ENCODE data around the gene TIMM44. TPM values are rescaled to one million over a fixed set of nuclear protein-coding genes. Genes with fewer than 3 reads are reported as not detected.
A peak's percentile ranks its signal among the peaks of the same experiment; 100 is the strongest.

The TIMM44 gene
- total RNA-seq, 1 donor from 2014 or later, result 97.6 TPM

DNA sequence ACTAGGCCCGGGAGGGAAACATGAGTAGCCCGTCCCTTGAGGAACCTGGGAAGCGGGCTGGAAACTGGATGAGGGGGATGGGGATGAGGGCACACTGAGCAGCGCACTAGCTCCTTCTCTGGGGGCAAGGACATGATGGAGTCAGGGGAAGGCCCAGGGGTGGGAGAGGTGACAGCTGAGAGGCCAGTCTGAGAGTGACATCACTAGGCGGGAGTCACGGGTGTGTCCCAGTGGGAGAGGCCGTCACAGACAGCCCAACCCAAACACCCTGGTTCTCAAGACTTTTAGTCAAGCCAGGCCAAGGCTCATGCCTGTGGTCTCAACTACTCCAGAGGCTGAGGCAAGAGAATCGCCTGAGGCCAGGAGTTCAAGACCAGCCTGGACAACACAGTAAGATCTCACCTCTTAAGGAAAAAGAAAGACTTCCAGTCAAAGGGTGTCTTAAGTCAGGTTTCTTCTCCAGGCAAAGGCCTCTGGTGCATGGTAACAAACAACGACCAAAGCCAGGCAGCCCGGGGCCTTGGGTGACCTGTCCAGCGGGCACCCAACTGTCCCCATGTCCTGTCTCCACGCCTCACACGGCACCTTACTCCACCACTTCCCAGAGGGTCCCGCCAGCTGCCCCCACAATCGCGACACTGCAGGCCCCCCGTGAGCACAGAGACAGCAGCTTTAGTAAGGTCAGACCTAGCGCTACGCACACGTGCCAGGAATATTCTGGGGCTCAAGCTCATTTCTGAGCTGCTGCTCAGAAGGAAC is 25.5 kb upstream of the TIMM44 start:
- H3K27me3 Mint-ChIP-seq (ENCODE audit: low read depth), result no peaks in the 10 kb centered on the region
- H3K27ac Mint-ChIP-seq (ENCODE audit: unreplicated experiment), result peak overlapping the region; percentile 43
- peaks cover 15% of the 10 kb centered on the region for H3K36me3 Mint-ChIP-seq (ENCODE audit: low read depth)

GRCh38 chr19:7968008-7968795 is 24.7 kb upstream of the TIMM44 start:
- Mint-ChIP-seq H3K27ac (ENCODE audit: unreplicated experiment) (peak overlapping the region; percentile 43), H3K27me3 (ENCODE audit: low read depth) (no peaks in the 10 kb centered on the region), H3K36me3 (ENCODE audit: low read depth) (peaks cover 10% of the 10 kb centered on the region)

More for the DNA sequence above, 25.5 kb upstream of the TIMM44 start:
- no peak for DNase-seq (ENCODE audit: low read depth, low spot score)
- Mint-ChIP-seq H3K4me1 (peaks cover 4% of the 10 kb centered on the region), H3K4me3 (no peak overlapping the region), H3K9me3 (no peaks in the 10 kb centered on the region)
- TF ChIP-seq CTCF (conservative IDR thresholded peaks at IDR 0.05), result no peak

GRCh38 chr19:7965921-7966665 is 22.6 kb upstream of the TIMM44 start:
- Mint-ChIP-seq H3K4me1 (peaks cover 4% of the 10 kb centered on the region), H3K36me3 (ENCODE audit: low read depth) (peaks cover 10% of the 10 kb centered on the region), H3K27me3 (ENCODE audit: low read depth) (no peaks in the 10 kb centered on the region), H3K9me3 (no peaks in the 10 kb centered on the region), H3K27ac (ENCODE audit: unreplicated experiment) (no peak overlapping the region), H3K4me3 (no peak overlapping the region)
- no peak for TF ChIP-seq CTCF (conservative IDR thresholded peaks at IDR 0.05)
- DNase-seq (ENCODE audit: low read depth, low spot score), result no peak

More at GRCh38 chr19:7968008-7968795, 24.7 kb upstream of the TIMM44 start:
- TF ChIP-seq CTCF (conservative IDR thresholded peaks at IDR 0.05), result no peak
- peaks cover 4% of the 10 kb centered on the region for H3K4me1 Mint-ChIP-seq
- DNase-seq (ENCODE audit: low read depth, low spot score), result no peak
- H3K4me3 Mint-ChIP-seq, result no peak overlapping the region
- no peaks in the 10 kb centered on the region for H3K9me3 Mint-ChIP-seq

DNA sequence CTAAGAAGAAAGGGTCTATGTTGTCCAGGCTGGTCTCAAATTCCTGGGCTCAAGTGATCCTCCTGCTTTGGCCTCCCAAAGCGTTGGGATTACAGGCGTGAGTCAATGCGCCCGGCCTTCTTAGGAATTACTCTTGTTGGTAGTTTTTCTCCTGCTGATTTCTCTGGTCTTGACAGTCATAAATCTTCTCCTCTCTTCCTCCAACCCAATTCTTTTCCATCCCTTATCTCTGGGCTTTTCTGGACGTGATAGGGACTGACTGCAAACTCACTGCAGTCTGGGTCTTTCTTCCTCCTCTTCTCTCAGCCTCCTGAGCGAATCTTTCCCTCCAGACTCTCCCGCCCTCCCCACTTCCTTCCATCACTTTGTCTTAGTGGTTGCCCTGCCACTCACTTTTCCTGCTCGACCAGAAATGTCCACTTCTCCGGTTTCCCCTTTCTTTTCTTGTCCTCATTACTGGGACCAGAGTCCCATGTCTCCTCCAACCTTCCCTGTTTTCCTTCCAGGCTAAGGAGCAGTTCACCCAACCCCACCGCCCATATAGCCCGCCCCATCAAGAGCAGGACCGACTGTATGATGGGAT is 21.9 kb upstream of the TIMM44 start:
- Mint-ChIP-seq H3K27ac (ENCODE audit: unreplicated experiment) (no peak overlapping the region), H3K9me3 (no peaks in the 10 kb centered on the region), H3K27me3 (ENCODE audit: low read depth) (no peaks in the 10 kb centered on the region), H3K36me3 (ENCODE audit: low read depth) (peaks cover 6% of the 10 kb centered on the region), H3K4me1 (peaks cover 4% of the 10 kb centered on the region), H3K4me3 (no peak overlapping the region)
- TF ChIP-seq CTCF (conservative IDR thresholded peaks at IDR 0.05), result no peak
- no peak for DNase-seq (ENCODE audit: low read depth, low spot score)

DNA sequence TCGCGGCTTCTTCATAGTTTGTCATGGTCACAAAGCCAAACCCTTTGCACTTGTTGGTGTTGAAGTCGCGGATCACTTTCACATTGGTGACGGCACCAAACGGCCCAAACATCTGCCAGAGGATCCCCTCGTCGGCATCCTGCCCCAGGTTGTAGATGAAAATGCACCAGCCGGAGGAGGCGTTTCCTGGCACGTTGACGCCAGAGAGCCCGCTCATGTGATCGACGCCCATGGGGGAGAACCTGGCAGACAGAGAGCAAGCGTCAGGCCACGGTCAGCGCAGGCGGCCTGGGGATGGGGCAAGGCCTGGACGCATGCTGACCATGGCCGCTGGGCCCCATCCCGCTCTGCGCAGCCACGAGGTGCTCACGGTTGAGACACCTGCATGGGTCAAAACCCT is 20.1 kb upstream of the TIMM44 start:
- no peak for TF ChIP-seq CTCF (conservative IDR thresholded peaks at IDR 0.05)
- Mint-ChIP-seq H3K36me3 (ENCODE audit: low read depth) (peaks cover 6% of the 10 kb centered on the region), H3K27me3 (ENCODE audit: low read depth) (no peaks in the 10 kb centered on the region), H3K4me1 (no peaks in the 10 kb centered on the region), H3K9me3 (no peaks in the 10 kb centered on the region), H3K27ac (ENCODE audit: unreplicated experiment) (no peak overlapping the region), H3K4me3 (no peak overlapping the region)
- no peak for DNase-seq (ENCODE audit: low read depth, low spot score)

Measured in neural crest cell (in vitro differentiated cells).